Natural killer cell (primary cell): Measurements from ENCODE around the gene ING2. TPM values are rescaled to one million over a fixed set of nuclear protein-coding genes. Genes with fewer than 3 reads are reported as not detected.
A peak's percentile ranks its signal among the peaks of the same experiment; 100 is the strongest.

ENCODE experiments used
- ATAC-seq, 3 donors: fragments of 150-1000 bp in 2 of 3; fragments of 200-7000 bp in 1 of 3; cut with Tn5 transposase; 1 replicate in 1 of 3; 2 replicates in 2 of 3; pipeline ENCODE4 v1.10.0; 2021; ENCODE audit warnings: mild to moderate bottlenecking in 2 of 3, moderate library complexity in 2 of 3
- DNase-seq, 2 donors: peaks; one replicate each; pipeline versions ENCODE4 v3.0.0 to v3.0.0-alpha.2; 2013 to 2021; ENCODE audit warnings: mixed read lengths in 1 of 2
- H3K27ac ChIP-seq: one replicate; pipeline ENCODE4 v1.5.1; 2013; ENCODE audit warnings: mild to moderate bottlenecking, low read length
- H3K27me3 ChIP-seq: one replicate; pipeline ENCODE4 v1.6.1; 2013; ENCODE audit warnings: low read length; ENCODE audit not compliant: control insufficient read depth, insufficient read depth
- H3K36me3 ChIP-seq: one replicate; pipeline ENCODE4 v1.6.1; 2013; ENCODE audit warnings: low read length; ENCODE audit not compliant: control insufficient read depth, insufficient read depth
- H3K4me1 ChIP-seq: one replicate; pipeline ENCODE4 v1.6.1; 2013; ENCODE audit warnings: low read length; ENCODE audit not compliant: control insufficient read depth, insufficient read depth
- H3K4me3 ChIP-seq: one replicate; pipeline ENCODE4 v1.5.1; 2013; ENCODE audit warnings: low read length
- H3K9me3 ChIP-seq: one replicate; pipeline ENCODE4 v1.6.1; 2013; ENCODE audit warnings: low read length; ENCODE audit not compliant: control insufficient read depth, insufficient read depth
- H3K27ac Mint-ChIP-seq, 2 donors: one replicate each; pipeline ENCODE4 v1.8.0; 2022; ENCODE audit warnings: mild to moderate bottlenecking in 2 of 2, mixed read lengths in 2 of 2, moderate library complexity in 1 of 2
- H3K27me3 Mint-ChIP-seq, 2 donors: one replicate each; pipeline ENCODE4 v1.8.0; 2022; ENCODE audit warnings: low read depth in 2 of 2, mixed read lengths in 2 of 2
- H3K36me3 Mint-ChIP-seq: one replicate; pipeline ENCODE4 v1.8.0; 2022; ENCODE audit warnings: mixed read lengths
- H3K4me1 Mint-ChIP-seq, 2 donors: one replicate each; pipeline ENCODE4 v1.8.0; 2022; ENCODE audit warnings: mixed read lengths in 2 of 2
- H3K4me3 Mint-ChIP-seq: one replicate; pipeline ENCODE4 v1.8.0; 2022; ENCODE audit warnings: mild to moderate bottlenecking, moderate library complexity, mixed read lengths
- H3K9me3 Mint-ChIP-seq, 2 donors: one replicate each; pipeline ENCODE4 v1.8.0; 2022; ENCODE audit warnings: mixed read lengths in 2 of 2
- CTCF ChIP-seq: fragments of 200-600 bp; IDR thresholded peaks from one replicate; pipeline ENCODE4 v1.8.0; 2022; ENCODE audit warnings: antibody characterized with exemption
- WGBS: methylation state at CpG from one replicate; pipeline ENCODE4 v1.1.7; 2013; ENCODE audit warnings: missing lambda C conversion rate; ENCODE audit not compliant: insufficient coverage; 5-methylcytosine and 5-hydroxymethylcytosine counted together
- intact Hi-C: fragments of 100-400 bp; cut with micrococcal nuclease; formaldehyde crosslinking; loops from one replicate; pipeline ENCODE4 v1.14.2; 2022
- total RNA-seq, 4 donors: library from RNA; stranded (reverse); fragments of 120-200 nt in 1 of 4; gene quantifications; one replicate each; pipeline versions ENCODE4 v1.2.3 to v1.2.4, GENCODE V29; 2013 to 2022

The ING2 gene
- total RNA-seq, 3 donors from 2014 or later (not counting 1 experiment from before 2014, with no cell fraction given): 7.2 to 17.1 (median 10.9) TPM

GRCh38 chr4:183499801-183500200, 5.1 kb upstream of the ING2 start:
- WGBS: no CpG with 5 or more reads among the region's 5 CpGs
- DNase-seq: no peak
- peaks cover 13 to 20% of the 10 kb centered on the region in 2 donors for H3K4me1 Mint-ChIP-seq

GRCh38 chr4:183503497-183504063, 1.3 kb upstream of the ING2 start:
- peak overlapping the region; percentile 85 for H3K4me3 ChIP-seq
- H3K9me3 Mint-ChIP-seq: no peaks in the 10 kb centered on the region
- H3K4me1 ChIP-seq: peaks cover 3% of the 10 kb centered on the region
- no peak for DNase-seq
- H3K27ac Mint-ChIP-seq: peak overlapping the region; percentile 88 to 92
- no peaks in the 10 kb centered on the region for H3K27me3 Mint-ChIP-seq
- no peaks in the 10 kb centered on the region for H3K9me3 ChIP-seq
- H3K4me1 Mint-ChIP-seq: peaks cover 13 to 20% of the 10 kb centered on the region in 2 donors
- intact Hi-C loops: loop anchor here (1.0 kb wide), 2 partner anchors 59 to 96 kb away; partner anchors contain the start of gene CDKN2AIP
- no peak for ATAC-seq
- no peaks in the 10 kb centered on the region for H3K36me3 Mint-ChIP-seq
- peak overlapping the region; percentile 63 for H3K27ac ChIP-seq
- WGBS: 0% methylated on average over 15 of the region's 15 CpGs
- H3K4me3 Mint-ChIP-seq: peak overlapping the region; percentile 91
- no peak for TF ChIP-seq CTCF
- no peaks in the 10 kb centered on the region for H3K27me3 ChIP-seq
- H3K36me3 ChIP-seq: no peaks in the 10 kb centered on the region

More at GRCh38 chr4:183499801-183500200, 5.1 kb upstream of the ING2 start:
- intact Hi-C loops: no loop called here
- TF ChIP-seq CTCF: no peak
- no peaks in the 10 kb centered on the region for H3K9me3 Mint-ChIP-seq
- Histone ChIP-seq H3K4me1 (peaks cover 3% of the 10 kb centered on the region), H3K4me3 (no peak overlapping the region), H3K27me3 (no peaks in the 10 kb centered on the region), H3K27ac (no peak overlapping the region), H3K9me3 (no peaks in the 10 kb centered on the region), H3K36me3 (no peaks in the 10 kb centered on the region)
- no peaks in the 10 kb centered on the region for H3K27me3 Mint-ChIP-seq
- H3K4me3 Mint-ChIP-seq: no peak overlapping the region
- H3K36me3 Mint-ChIP-seq: no peaks in the 10 kb centered on the region
- no peak for ATAC-seq
- no peak overlapping the region for H3K27ac Mint-ChIP-seq

- Histone ChIP-seq H3K36me3 (no peaks in the 10 kb centered on the region), H3K9me3 (no peaks in the 10 kb centered on the region), H3K27me3 (no peaks in the 10 kb centered on the region), H3K4me1 (peaks cover 3% of the 10 kb centered on the region), H3K27ac (peak overlapping the region; percentile 90), H3K4me3 (peak overlapping the region; percentile 85)
- Mint-ChIP-seq H3K27me3 (no peaks in the 10 kb centered on the region), H3K4me3 (peak overlapping the region; percentile 93), H3K9me3 (no peaks in the 10 kb centered on the region), H3K4me1 (peaks cover 13 to 20% of the 10 kb centered on the region in 2 donors), H3K36me3 (no peaks in the 10 kb centered on the region), H3K27ac (peak overlapping the region; percentile 88 to 92)
- intact Hi-C loops: loop anchor here (1.0 kb wide), 2 partner anchors 60 to 97 kb away; partner anchors contain the start of gene CDKN2AIP
- WGBS: under 1% methylated on average over 106 of the region's 106 CpGs
- peak; percentile 98 to 100 for DNase-seq
- no peak for TF ChIP-seq CTCF
- peak; percentile 79 to 95 (median 84) for ATAC-seq
Observed at GRCh38 chr4:183504064-183504929, 561 bp upstream of the ING2 start.
